ENCODE results near the gene FCHSD2.
"Not testable (repeated sequence)": the region's sequence is repeated elsewhere in the genome, so short reads cannot be mapped to it uniquely, and the experiment has no call there.

FCHSD2 gene

GRCh38 chr11:72860592-72860991 lies 281.5 kb downstream of the FCHSD2 start:
- DNase-seq = no peak

- no peak for DNase-seq
These were observed 282.1 kb downstream of the FCHSD2 start for GRCh38 chr11:72860010-72860409.

GRCh38 chr11:72859126-72859525 lies 283.0 kb downstream of the FCHSD2 start:
- no peak for DNase-seq

- not testable (repeated sequence) for DNase-seq
These were observed 283.9 kb downstream of the FCHSD2 start for GRCh38 chr11:72858267-72858666.

GRCh38 chr11:72856551-72857345 lies 285.4 kb downstream of the FCHSD2 start:
- DNase-seq = no peak

GRCh38 chr11:72856065-72856464 lies 286.1 kb downstream of the FCHSD2 start:
- DNase-seq = no peak

- DNase-seq = no peak
These were observed 290.4 kb downstream of the FCHSD2 start for GRCh38 chr11:72851726-72852125.

- no peak for DNase-seq
These were observed 291.3 kb downstream of the FCHSD2 start for GRCh38 chr11:72850832-72851231.

- no peak for DNase-seq
These were observed 293.2 kb downstream of the FCHSD2 start for GRCh38 chr11:72848846-72849466.

GRCh38 chr11:72844356-72844755 lies 297.8 kb downstream of the FCHSD2 start:
- DNase-seq = no peak

- no peak for DNase-seq
These were observed 299.3 kb downstream of the FCHSD2 start for GRCh38 chr11:72842653-72843330.

GRCh38 chr11:72842126-72842525 lies 300.0 kb downstream of the FCHSD2 start:
- no peak for DNase-seq

- no peak for DNase-seq
These were observed 300.7 kb downstream of the FCHSD2 start for GRCh38 chr11:72841397-72841796.

- DNase-seq = no peak
These were observed 301.3 kb downstream of the FCHSD2 start for GRCh38 chr11:72840780-72841179.

GRCh38 chr11:72838691-72839305 lies 303.3 kb downstream of the FCHSD2 start:
- DNase-seq = no peak

GRCh38 chr11:72836111-72836510 lies 306.0 kb downstream of the FCHSD2 start:
- DNase-seq = no peak

GRCh38 chr11:72834905-72835304 lies 307.2 kb downstream of the FCHSD2 start:
- DNase-seq = no peak

- DNase-seq = no peak
These were observed 308.2 kb downstream of the FCHSD2 start for GRCh38 chr11:72833811-72834493.

GRCh38 chr11:72833083-72833733 lies 308.9 kb downstream of the FCHSD2 start:
- DNase-seq = no peak

- no peak for DNase-seq
These were observed 309.6 kb downstream of the FCHSD2 start for GRCh38 chr11:72832301-72833082.

GRCh38 chr11:72831521-72832300 lies 310.4 kb downstream of the FCHSD2 start:
- peak; percentile 34 for DNase-seq
